Upper lobe of left lung (tissue), 6 donors: ENCODE data around the gene TMEM271. TPM values are rescaled to one million over a fixed set of nuclear protein-coding genes. Genes with fewer than 3 reads are reported as not detected.

Source experiments
- ATAC-seq, 2 donors: fragments of 200-7000 bp; cut with Tn5 transposase; one replicate each; pipeline ENCODE4 v1.9.1; 2022; ENCODE audit warnings: mild to moderate bottlenecking in 2 of 2, moderate library complexity in 2 of 2; ENCODE audit not compliant: low FRiP score in 2 of 2
- DNase-seq, 2 donors: peaks; one replicate each; pipeline ENCODE4 v3.0.0-alpha.2; 2019 to 2020
- H3K27ac ChIP-seq, 4 donors: fragments of 200-600 bp; sonication (generic); one replicate each; pipeline ENCODE4 v1.5.1; 2016 to 2019
- H3K27me3 ChIP-seq, 4 donors: fragments of 200-600 bp; sonication (generic); one replicate each; pipeline ENCODE4 v1.5.1; 2017 to 2019
- H3K36me3 ChIP-seq, 4 donors: fragments of 200-600 bp; sonication (generic); one replicate each; pipeline ENCODE4 v1.5.1; 2016 to 2019
- H3K4me1 ChIP-seq, 4 donors: fragments of 200-600 bp; sonication (generic); one replicate each; pipeline ENCODE4 v1.5.1; 2018 to 2019
- H3K4me3 ChIP-seq, 4 donors: fragments of 200-600 bp; sonication (generic); one replicate each; pipeline ENCODE4 v1.5.1; 2017 to 2019; ENCODE audit warnings: mild to moderate bottlenecking in 2 of 4, moderate library complexity in 1 of 4
- H3K9me3 ChIP-seq, 4 donors: fragments of 200-600 bp; sonication (generic); one replicate each; pipeline ENCODE4 v1.5.1; 2018 to 2019
- EP300 ChIP-seq, 4 donors: sonication (generic); formaldehyde crosslinking; IDR thresholded peaks; one replicate each; pipeline ENCODE4 v1.5.1; 2017; ENCODE audit warnings: antibody characterized with exemption in 4 of 4, control low read depth in 2 of 4
- POLR2A ChIP-seq, 4 donors: fragments of 450-650 bp; IDR thresholded peaks; one replicate each; pipeline ENCODE4 v1.5.1; 2016 to 2017; ENCODE audit warnings: antibody characterized with exemption in 4 of 4, mild to moderate bottlenecking in 2 of 4
- POLR2AphosphoS5 ChIP-seq, 2 donors: sonication (generic); formaldehyde crosslinking; IDR thresholded peaks; one replicate each; pipeline ENCODE4 v1.5.1; 2017; ENCODE audit warnings: antibody characterized with exemption in 2 of 2
- WGBS, 2 donors: methylation state at CpG; one replicate each; pipeline ENCODE4 v1.1.5; 2017 to 2018; 5-methylcytosine and 5-hydroxymethylcytosine counted together
- total RNA-seq, 6 donors: library from RNA; depleted of rRNA in 4 of 6; stranded (reverse); fragments of >200 nt in 4 of 6; gene quantifications; one replicate each; pipeline versions ENCODE4 v1.1.0 to v1.2.1, GENCODE V29; 2016 to 2021
- TF ChIP-seq, protein P1 (sequence below), 6 experiments: fragments of 450-650 bp in 4 of 6; fragments of 200-600 bp in 2 of 6; sonication (generic) in 2 of 6; IDR thresholded peaks; one replicate each; pipeline ENCODE4 v1.5.1; 2016 to 2019; ENCODE audit warnings: antibody characterized with exemption in 6 of 6
- donor health status: DM: no; HTN: no; CAD: no; lungs with moderate emphysema.
- donor health status: DM: no; HTN: yes; CAD: no; lungs with severe emphysema.

Gene TMEM271
- total RNA-seq, 6 donors from 2014 or later, result not detected

GRCh38 chr4:541271-541670 is 34.8 kb downstream of the TMEM271 start:
- 82% methylated on average over 3 of the region's 3 CpGs for WGBS, 2 donors
- Histone ChIP-seq H3K36me3 (peaks cover 0 to 29% (median 7%) of the 10 kb centered on the region in 4 donors), H3K4me1 (no peaks in the 10 kb centered on the region), H3K27ac (no peak overlapping the region), H3K27me3 (no peaks in the 10 kb centered on the region), H3K4me3 (no peak overlapping the region), H3K9me3 (no peaks in the 10 kb centered on the region)
- ATAC-seq (no peak), DNase-seq (no peak)
- TF ChIP-seq EP300 (IDR thresholded peaks at IDR 0.05) (no peak), POLR2A (IDR thresholded peaks at IDR 0.05) (no peak), POLR2AphosphoS5 (IDR thresholded peaks at IDR 0.05) (no peak)
- TF ChIP-seq, protein P1, sequence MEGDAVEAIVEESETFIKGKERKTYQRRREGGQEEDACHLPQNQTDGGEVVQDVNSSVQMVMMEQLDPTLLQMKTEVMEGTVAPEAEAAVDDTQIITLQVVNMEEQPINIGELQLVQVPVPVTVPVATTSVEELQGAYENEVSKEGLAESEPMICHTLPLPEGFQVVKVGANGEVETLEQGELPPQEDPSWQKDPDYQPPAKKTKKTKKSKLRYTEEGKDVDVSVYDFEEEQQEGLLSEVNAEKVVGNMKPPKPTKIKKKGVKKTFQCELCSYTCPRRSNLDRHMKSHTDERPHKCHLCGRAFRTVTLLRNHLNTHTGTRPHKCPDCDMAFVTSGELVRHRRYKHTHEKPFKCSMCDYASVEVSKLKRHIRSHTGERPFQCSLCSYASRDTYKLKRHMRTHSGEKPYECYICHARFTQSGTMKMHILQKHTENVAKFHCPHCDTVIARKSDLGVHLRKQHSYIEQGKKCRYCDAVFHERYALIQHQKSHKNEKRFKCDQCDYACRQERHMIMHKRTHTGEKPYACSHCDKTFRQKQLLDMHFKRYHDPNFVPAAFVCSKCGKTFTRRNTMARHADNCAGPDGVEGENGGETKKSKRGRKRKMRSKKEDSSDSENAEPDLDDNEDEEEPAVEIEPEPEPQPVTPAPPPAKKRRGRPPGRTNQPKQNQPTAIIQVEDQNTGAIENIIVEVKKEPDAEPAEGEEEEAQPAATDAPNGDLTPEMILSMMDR (IDR thresholded peaks at IDR 0.05), result no peak

DNA sequence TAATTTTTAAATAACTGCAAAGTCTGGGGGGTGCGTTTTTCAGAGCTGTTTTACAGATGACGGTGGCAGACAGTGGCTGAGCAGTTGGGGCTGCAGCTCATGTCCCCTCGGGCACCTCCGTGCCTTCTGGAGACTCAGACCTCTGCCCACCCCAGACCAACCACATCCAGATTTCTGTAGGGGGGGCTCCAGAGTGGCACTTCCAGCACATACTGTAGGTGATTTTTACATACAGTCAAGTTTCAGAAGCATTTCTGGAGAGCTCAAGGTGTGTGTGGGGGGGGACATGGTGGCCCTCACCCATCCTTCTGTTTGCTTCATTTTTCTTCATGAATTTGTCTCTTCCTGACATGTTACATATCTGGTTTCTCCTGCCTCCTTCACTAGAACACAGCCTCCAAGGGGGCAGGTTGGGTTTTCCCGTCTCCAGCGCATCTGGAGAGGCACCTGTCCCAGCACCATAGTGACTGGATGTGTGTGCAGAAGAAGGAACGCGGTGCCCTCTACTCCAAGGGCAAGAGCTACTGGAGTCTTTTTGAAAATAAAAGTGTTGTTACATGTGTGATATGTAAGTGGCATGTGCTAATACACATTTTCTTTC is 37.5 kb downstream of the TMEM271 start:
- peaks cover 0 to 55% (median 32%) of the 10 kb centered on the region in 4 donors for H3K36me3 ChIP-seq
- ATAC-seq (no peak), DNase-seq (no peak)
- H3K9me3 ChIP-seq, result no peaks in the 10 kb centered on the region
- TF ChIP-seq POLR2AphosphoS5 (IDR thresholded peaks at IDR 0.05) (no peak), POLR2A (IDR thresholded peaks at IDR 0.05) (no peak), EP300 (IDR thresholded peaks at IDR 0.05) (no peak)
- TF ChIP-seq, protein P1 (IDR thresholded peaks at IDR 0.05), result no peak
- H3K4me3 ChIP-seq, result no peak overlapping the region
- WGBS, 2 donors, result 93 to 95% methylated on average over 8 of the region's 8 CpGs
- no peaks in the 10 kb centered on the region for H3K27me3 ChIP-seq
- H3K27ac ChIP-seq, result no peak overlapping the region
- H3K4me1 ChIP-seq, result no peaks in the 10 kb centered on the region

- 95 to 100% methylated on average over 9 to 21 of the region's 21 CpGs for WGBS, 2 donors
- TF ChIP-seq, protein P1 (IDR thresholded peaks at IDR 0.05), result no peak
- TF ChIP-seq POLR2AphosphoS5 (IDR thresholded peaks at IDR 0.05), result no peak
- TF ChIP-seq EP300 (IDR thresholded peaks at IDR 0.05), result no peak
- TF ChIP-seq POLR2A (IDR thresholded peaks at IDR 0.05), result no peak
- Histone ChIP-seq H3K9me3 (no peaks in the 10 kb centered on the region), H3K27me3 (no peaks in the 10 kb centered on the region), H3K4me3 (no peak overlapping the region), H3K36me3 (peaks cover 0 to 62% (median 37%) of the 10 kb centered on the region in 4 donors), H3K27ac (no peak overlapping the region), H3K4me1 (no peaks in the 10 kb centered on the region)
- no peak for DNase-seq
- no peak for ATAC-seq
Measured at GRCh38 chr4:537436-538264, 38.4 kb downstream of the TMEM271 start.

- no peaks in the 10 kb centered on the region for H3K9me3 ChIP-seq
- H3K27ac ChIP-seq, result no peak overlapping the region
- H3K4me3 ChIP-seq, result no peak overlapping the region
- TF ChIP-seq, protein P1 (IDR thresholded peaks at IDR 0.05), result no peak
- TF ChIP-seq POLR2A (IDR thresholded peaks at IDR 0.05) (no peak), EP300 (IDR thresholded peaks at IDR 0.05) (no peak), POLR2AphosphoS5 (IDR thresholded peaks at IDR 0.05) (no peak)
- DNase-seq, result peak; percentile 15 to 76
- peaks cover 0 to 72% (median 48%) of the 10 kb centered on the region in 4 donors for H3K36me3 ChIP-seq
- WGBS, 2 donors, result 93 to 96% methylated on average over 36 of the region's 36 CpGs
- H3K4me1 ChIP-seq, result no peaks in the 10 kb centered on the region
- H3K27me3 ChIP-seq, result no peaks in the 10 kb centered on the region
- no peak for ATAC-seq
Measured at GRCh38 chr4:536351-536972, 39.6 kb downstream of the TMEM271 start.
